Epithelial cell of proximal tubule (primary cell): ENCODE measurements around the gene HINT2. TPM values are rescaled to one million over a fixed set of nuclear protein-coding genes. Genes with fewer than 3 reads are reported as not detected.

Source experiments
- DNase-seq: peaks from one replicate; pipeline ENCODE4 v3.0.0-alpha.2; 2011; ENCODE audit warnings: low read depth
- H3K4me3 ChIP-seq: 2 replicates; pipeline ENCODE4 v1.5.1; 2011; ENCODE audit warnings: low read depth, mild to moderate bottlenecking, low read length
- CTCF ChIP-seq: conservative IDR thresholded peaks from 2 replicates; pipeline ENCODE4 v1.5.1; 2012; ENCODE audit warnings: low read depth, mild to moderate bottlenecking, low read length
- total RNA-seq: library from RNA; depleted of rRNA; stranded (reverse); fragments of >200 nt; gene quantifications from 2 replicates; pipeline ENCODE4 v1.2.3, GENCODE V29; 2015

Gene HINT2
- total RNA-seq, 1 donor from 2014 or later = 25.9 TPM

- no peak for DNase-seq
- no peak for TF ChIP-seq CTCF
- H3K4me3 ChIP-seq = no peak overlapping the region
These were observed 18.0 kb upstream of the HINT2 start for GRCh38 chr9:35832814-35833213.

- H3K4me3 ChIP-seq = no peak overlapping the region
- no peak for TF ChIP-seq CTCF
- no peak for DNase-seq
These were observed 16.2 kb upstream of the HINT2 start for GRCh38 chr9:35831040-35831439.

- DNase-seq = no peak
- no peak for TF ChIP-seq CTCF
- peak overlapping the region; percentile 96 for H3K4me3 ChIP-seq
These were observed 14.9 kb upstream of the HINT2 start for GRCh38 chr9:35829764-35830096.

GRCh38 chr9:35829084-35829763 lies 14.4 kb upstream of the HINT2 start, which contains the start of gene TMEM8B:
TMEM8B (plus strand) TSS chr9:35829228; CDS start chr9:35829448, 220 bp downstream.
- DNase-seq = no peak
- H3K4me3 ChIP-seq = peak within 1 kb of the TSS; percentile 96
- TF ChIP-seq CTCF = no peak

- H3K4me3 ChIP-seq = peak within 1 kb of the TSS; percentile 96
- no peak for DNase-seq
- TF ChIP-seq CTCF = no peak
These were observed 13.9 kb upstream of the HINT2 start, which contains the start of gene FAM221B for GRCh38 chr9:35828716-35829083. FAM221B (minus strand) TSS chr9:35828732; CDS start chr9:35826161, 2,571 bp downstream.

GRCh38 chr9:35827486-35827885 lies 12.6 kb upstream of the HINT2 start:
- TF ChIP-seq CTCF = no peak
- no peak overlapping the region for H3K4me3 ChIP-seq
- no peak for DNase-seq

- TF ChIP-seq CTCF = peak; percentile 82
- DNase-seq = peak; percentile 27
- no peak overlapping the region for H3K4me3 ChIP-seq
These were observed 11.3 kb upstream of the HINT2 start for GRCh38 chr9:35826071-35826701.
